ENCODE measurements around the gene HRH3.

DNA sequence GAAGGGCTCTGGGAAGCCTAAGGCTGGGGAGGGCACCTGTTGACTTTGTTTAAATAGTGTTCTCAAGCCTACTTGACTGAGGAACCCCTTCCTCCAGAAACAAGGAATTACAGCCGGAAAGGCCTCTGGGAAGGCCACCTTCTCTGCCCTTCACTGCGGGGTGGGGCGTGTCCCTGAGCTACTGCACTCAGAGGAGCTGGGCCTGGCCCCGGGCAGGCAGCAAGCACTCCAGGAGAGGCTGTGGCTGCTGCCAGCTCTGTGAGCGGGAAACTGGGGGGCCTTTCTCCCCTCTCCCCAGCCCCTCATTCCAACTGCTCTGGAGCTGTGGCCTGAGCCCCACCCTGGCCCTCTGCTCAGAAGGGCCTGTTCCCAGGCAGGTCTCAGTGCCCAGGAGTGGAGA, 14.3 kb upstream of the HRH3 start:
- TF ChIP-seq POLR2A (IDR thresholded peaks at IDR 0.05), result no peak
- TF ChIP-seq, protein P1, sequence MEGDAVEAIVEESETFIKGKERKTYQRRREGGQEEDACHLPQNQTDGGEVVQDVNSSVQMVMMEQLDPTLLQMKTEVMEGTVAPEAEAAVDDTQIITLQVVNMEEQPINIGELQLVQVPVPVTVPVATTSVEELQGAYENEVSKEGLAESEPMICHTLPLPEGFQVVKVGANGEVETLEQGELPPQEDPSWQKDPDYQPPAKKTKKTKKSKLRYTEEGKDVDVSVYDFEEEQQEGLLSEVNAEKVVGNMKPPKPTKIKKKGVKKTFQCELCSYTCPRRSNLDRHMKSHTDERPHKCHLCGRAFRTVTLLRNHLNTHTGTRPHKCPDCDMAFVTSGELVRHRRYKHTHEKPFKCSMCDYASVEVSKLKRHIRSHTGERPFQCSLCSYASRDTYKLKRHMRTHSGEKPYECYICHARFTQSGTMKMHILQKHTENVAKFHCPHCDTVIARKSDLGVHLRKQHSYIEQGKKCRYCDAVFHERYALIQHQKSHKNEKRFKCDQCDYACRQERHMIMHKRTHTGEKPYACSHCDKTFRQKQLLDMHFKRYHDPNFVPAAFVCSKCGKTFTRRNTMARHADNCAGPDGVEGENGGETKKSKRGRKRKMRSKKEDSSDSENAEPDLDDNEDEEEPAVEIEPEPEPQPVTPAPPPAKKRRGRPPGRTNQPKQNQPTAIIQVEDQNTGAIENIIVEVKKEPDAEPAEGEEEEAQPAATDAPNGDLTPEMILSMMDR (IDR thresholded peaks at IDR 0.05), result no peak

Data from esophagus squamous epithelium (tissue), 4 donors.